ENCODE results near the gene SAA1.

Gene SAA1

GRCh38 chr11:18299721-18300120, 33.7 kb downstream of the SAA1 start:
- TF ChIP-seq, protein P1, sequence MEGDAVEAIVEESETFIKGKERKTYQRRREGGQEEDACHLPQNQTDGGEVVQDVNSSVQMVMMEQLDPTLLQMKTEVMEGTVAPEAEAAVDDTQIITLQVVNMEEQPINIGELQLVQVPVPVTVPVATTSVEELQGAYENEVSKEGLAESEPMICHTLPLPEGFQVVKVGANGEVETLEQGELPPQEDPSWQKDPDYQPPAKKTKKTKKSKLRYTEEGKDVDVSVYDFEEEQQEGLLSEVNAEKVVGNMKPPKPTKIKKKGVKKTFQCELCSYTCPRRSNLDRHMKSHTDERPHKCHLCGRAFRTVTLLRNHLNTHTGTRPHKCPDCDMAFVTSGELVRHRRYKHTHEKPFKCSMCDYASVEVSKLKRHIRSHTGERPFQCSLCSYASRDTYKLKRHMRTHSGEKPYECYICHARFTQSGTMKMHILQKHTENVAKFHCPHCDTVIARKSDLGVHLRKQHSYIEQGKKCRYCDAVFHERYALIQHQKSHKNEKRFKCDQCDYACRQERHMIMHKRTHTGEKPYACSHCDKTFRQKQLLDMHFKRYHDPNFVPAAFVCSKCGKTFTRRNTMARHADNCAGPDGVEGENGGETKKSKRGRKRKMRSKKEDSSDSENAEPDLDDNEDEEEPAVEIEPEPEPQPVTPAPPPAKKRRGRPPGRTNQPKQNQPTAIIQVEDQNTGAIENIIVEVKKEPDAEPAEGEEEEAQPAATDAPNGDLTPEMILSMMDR (conservative IDR thresholded peaks at IDR 0.05; ENCODE audit: low read length), result no peak
- H3K4me3 ChIP-seq (ENCODE audit: low read length), result no peak overlapping the region
- DNase-seq (ENCODE audit: low read depth), result no peak

- TF ChIP-seq, protein P1 (conservative IDR thresholded peaks at IDR 0.05; ENCODE audit: low read length), result no peak
- DNase-seq (ENCODE audit: low read depth), result no peak
- H3K4me3 ChIP-seq (ENCODE audit: low read length), result no peak overlapping the region
Measured at GRCh38 chr11:18304745-18305144, 38.7 kb downstream of the SAA1 start.

GRCh38 chr11:18307461-18308139, 41.5 kb downstream of the SAA1 start:
- DNase-seq (ENCODE audit: low read depth), result no peak
- H3K4me3 ChIP-seq (ENCODE audit: low read length), result no peak overlapping the region
- TF ChIP-seq, protein P1 (conservative IDR thresholded peaks at IDR 0.05; ENCODE audit: low read length), result no peak

GRCh38 chr11:18308242-18308641, 42.2 kb downstream of the SAA1 start:
- TF ChIP-seq, protein P1 (conservative IDR thresholded peaks at IDR 0.05; ENCODE audit: low read length), result no peak
- no peak overlapping the region for H3K4me3 ChIP-seq (ENCODE audit: low read length)
- no peak for DNase-seq (ENCODE audit: low read depth)

- no peak for DNase-seq (ENCODE audit: low read depth)
- TF ChIP-seq, protein P1 (conservative IDR thresholded peaks at IDR 0.05; ENCODE audit: low read length), result no peak
- H3K4me3 ChIP-seq (ENCODE audit: low read length), result no peak overlapping the region
Measured at GRCh38 chr11:18309691-18310090, 43.6 kb downstream of the SAA1 start.

- no peak overlapping the region for H3K4me3 ChIP-seq (ENCODE audit: low read length)
- DNase-seq (ENCODE audit: low read depth), result peak; percentile 68
- TF ChIP-seq, protein P1 (conservative IDR thresholded peaks at IDR 0.05; ENCODE audit: low read length), result no peak
Measured at GRCh38 chr11:18310800-18311340, 44.8 kb downstream of the SAA1 start.

DNA sequence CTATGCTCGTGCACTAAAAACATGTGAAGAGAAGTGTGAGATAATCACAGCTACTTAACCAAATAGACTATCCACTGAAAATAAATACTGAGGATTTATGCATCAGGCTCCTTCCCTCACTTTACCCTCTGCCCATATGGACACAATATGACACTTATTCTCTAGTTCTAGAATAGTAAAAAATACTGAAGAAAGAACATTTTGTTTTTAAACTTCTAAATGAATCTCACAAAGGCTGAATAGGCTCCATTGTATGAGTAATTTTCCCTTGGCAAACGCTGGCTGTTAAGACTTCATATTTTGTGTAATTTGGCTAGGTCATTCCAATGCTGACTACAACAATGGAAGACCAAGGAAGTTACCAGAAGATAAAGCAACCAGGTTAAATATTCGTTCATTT, 45.9 kb downstream of the SAA1 start:
- TF ChIP-seq, protein P1 (conservative IDR thresholded peaks at IDR 0.05; ENCODE audit: low read length), result no peak
- H3K4me3 ChIP-seq (ENCODE audit: low read length), result no peak overlapping the region
- DNase-seq (ENCODE audit: low read depth), result peak; percentile 78
